OCI-M2 (cell line): Measurements from ENCODE around the gene AADACL3.
"Not testable (repeated sequence)": the region's sequence is repeated elsewhere in the genome, so short reads cannot be mapped to it uniquely, and the experiment has no call there.

Experiments used
- DNase-seq: peaks from one replicate; lab custom pipeline; 2025; ENCODE audit not compliant: unreplicated experiment; lab: John Stamatoyannopoulos, UW

AADACL3 gene

DNA sequence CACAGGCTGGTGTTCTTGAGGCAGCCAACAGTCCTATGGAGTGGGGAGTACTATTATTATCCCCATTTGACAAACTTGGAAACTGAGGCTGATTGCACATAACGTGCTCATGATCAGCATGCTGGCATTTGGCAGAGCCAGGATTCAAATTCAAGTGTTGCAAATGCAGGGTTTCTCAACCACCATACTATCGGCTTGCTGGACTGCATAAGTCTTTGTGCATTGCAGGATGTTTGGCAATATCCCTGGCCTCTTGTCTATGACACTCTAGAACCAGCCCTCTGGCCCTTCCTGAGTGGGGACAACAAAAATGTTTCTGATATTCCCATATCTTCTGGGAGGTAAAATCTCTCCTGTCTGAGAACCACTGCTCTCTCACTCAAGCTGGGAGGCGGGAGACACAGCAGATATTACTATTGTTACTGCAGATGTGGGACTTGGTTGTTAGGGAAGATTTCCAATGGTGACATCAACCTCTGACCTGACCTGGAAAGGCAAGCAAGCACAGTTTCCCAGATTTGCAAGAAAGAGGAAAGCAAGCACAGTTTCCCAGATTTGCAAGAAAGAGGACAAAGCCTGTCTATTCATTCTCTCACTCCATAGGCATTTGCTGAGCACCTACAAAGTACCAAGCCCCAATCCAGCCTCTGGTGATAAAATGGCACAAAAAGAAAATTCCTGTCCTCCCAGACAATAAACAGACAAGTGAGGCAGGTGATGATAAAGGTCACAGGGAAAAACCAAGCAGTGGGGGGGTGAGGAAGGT is 1.0 kb upstream of the AADACL3 start:
- no peak for DNase-seq

DNA sequence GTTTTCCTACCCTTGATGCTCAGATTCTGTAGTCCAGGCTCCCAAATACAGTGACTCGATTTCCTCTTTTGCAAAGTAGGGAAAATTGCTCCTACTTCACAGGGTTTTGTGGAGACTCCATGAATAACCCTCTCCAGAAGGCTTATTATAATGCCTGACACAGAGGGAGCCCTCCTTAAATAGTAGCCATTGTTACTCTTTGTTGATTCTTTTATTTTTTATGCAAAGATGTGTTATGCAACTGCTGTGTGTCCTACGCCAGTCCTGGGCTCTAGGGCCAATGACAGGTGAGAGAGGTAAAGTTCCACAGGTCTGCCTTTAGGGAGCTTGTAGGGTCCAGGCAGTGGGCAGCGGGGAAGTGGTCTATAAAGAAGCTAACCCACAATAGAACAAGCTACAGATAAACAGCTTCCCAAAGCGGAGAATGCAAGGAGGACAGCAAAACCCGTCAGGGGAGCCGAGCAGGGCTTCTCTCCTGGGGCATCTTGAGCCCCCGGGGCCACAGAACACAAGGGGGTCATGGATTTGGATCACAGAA is 1.5 kb downstream of the AADACL3 start:
- DNase-seq = no peak

DNA sequence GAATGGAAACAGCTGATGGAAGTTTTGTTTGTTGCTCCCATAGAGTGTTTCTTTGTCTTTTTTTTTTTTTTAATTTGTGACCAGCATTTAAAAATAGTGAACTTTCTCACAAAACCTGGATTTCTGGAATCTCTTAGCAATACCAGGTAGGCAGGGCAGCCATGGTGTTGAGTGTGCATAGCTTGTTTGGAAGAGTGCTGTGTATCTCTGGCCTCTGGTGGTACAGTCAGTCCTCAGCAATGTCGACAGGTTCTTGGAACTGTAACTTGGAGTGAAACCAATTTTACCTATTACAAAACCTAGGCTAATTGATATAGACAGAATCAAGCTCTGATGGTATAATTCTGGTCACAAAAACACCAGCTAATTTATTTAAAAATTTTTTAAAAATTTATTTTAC is 6.7 kb downstream of the AADACL3 start:
- DNase-seq = no peak

DNA sequence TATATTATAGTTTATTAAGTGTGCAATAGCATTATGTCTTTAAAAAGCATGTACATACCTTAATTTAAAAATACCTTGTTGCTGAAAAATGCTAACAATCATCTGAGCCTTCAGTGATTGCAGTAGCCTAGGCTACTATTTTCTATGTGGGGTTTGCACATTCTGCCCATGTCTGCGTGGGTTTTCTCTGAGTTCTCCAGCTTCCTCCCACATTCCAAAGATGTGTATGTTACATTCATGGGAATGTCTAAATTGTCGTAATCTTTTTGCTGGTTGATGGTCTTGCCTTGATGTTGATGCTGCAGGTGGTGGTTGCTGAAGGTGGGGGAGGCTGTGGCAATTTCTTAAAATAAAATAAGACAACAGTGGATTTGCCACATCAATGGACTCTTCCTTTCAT is 12.5 kb downstream of the AADACL3 start:
- no peak for DNase-seq

DNA sequence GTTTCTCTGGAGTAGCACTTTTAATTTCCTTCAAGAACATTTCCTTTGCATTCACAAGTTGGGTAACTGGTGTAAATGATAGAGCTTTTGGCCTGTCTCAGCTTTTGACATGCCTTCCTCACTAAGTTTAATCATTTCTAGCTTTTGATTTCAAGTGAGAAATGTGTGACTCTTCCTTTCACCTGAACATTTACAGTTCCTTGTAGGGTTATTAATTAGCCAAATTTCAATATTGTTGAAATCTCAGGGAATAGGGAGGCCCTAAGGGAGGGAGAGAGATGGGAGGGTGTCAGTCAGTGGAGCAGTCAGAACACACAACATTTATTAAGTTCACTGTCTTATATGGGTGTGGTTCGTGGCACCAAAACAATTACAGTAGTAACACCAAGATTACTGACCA is 14.2 kb downstream of the AADACL3 start:
- DNase-seq = no peak

GRCh38 chr1:12731084-12731483 is 15.2 kb downstream of the AADACL3 start:
- not testable (repeated sequence) for DNase-seq

GRCh38 chr1:12734651-12735050 is 18.7 kb downstream of the AADACL3 start:
- no peak for DNase-seq

GRCh38 chr1:12738934-12739333 is 23.0 kb downstream of the AADACL3 start:
- no peak for DNase-seq

- no peak for DNase-seq
Observed at GRCh38 chr1:12739613-12740012, 23.7 kb downstream of the AADACL3 start.

GRCh38 chr1:12741946-12742345 is 26.0 kb downstream of the AADACL3 start:
- DNase-seq = no peak

- DNase-seq = no peak
Observed at GRCh38 chr1:12745126-12745991, 29.4 kb downstream of the AADACL3 start.

- no peak for DNase-seq
Observed at GRCh38 chr1:12745992-12746323, 30.0 kb downstream of the AADACL3 start, which contains the start of gene CFAP107. Gene CFAP107, plus strand, starts transcription at chr1:12746200. Its CDS starts 231 bp downstream, at chr1:12746431.

GRCh38 chr1:12748778-12749355 is 33.0 kb downstream of the AADACL3 start:
- DNase-seq = no peak

GRCh38 chr1:12754738-12755137 is 38.8 kb downstream of the AADACL3 start:
- DNase-seq = no peak

DNA sequence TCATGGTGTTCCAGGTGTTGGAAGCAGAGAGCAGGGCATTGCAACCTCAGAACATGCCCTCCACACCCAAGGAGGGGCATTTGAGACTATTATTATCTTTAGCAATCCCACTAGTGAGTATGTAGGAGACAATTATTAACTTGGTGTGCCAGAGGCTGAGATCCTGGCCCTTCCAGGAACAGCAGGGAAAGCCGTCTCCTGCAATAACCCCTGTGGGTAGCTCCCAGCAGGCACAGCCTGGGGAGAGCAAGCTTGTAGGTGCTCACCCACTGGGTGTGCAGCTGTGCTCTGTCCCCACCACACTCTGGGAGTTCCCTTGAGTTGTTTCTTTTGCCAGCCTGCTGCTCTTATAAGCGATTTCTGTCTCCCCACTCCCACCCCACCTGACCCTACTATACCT is 40.4 kb downstream of the AADACL3 start:
- no peak for DNase-seq

- no peak for DNase-seq
Observed at GRCh38 chr1:12756768-12757413, 41.0 kb downstream of the AADACL3 start.

- DNase-seq = no peak
Observed at GRCh38 chr1:12757836-12758235, 41.9 kb downstream of the AADACL3 start.

DNA sequence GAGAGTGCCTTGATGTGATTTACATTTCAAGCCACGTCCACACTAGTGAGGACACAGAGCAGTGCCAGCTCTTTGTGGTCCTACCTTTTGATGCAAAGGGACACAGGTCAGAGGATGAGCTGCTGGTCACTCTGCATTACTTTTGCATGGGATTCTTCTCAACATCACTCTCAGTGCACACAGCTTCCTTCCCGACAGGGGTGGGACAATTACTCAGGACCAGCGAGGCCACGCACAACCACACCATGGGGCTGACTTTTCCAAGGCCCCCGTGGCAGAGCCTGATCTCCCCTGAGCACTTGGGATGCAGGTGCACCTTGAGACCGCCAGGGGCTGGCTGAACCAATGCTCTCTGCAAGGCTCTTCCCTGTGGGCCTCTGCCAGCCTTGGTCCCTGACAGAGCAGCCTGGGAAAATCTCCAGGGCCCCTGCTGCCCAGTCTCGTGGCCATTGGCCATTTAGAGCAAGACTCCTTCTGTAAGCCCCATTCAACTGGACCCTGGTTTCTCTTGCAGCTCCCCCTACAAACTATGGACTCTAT is 44.4 kb downstream of the AADACL3 start:
- no peak for DNase-seq

DNA sequence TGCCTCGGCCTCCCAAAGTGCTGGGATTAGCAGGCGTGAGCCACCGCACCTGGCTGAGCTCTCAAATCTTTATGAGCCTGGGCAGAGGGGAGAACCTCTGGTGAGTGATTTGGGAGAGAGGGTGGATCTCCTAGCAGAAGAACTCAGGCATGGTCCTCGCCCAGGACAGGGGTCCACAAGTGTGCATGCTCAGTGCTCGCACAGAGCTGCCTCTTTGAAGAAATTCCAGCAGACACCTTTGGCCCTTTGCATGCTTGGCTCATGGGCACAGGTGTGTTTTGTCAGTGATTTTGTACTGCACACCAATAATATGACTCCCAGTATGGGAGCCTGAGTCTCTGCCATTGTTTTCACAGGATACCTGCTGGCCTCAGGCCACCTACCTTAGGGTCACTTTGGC is 45.9 kb downstream of the AADACL3 start:
- no peak for DNase-seq

GRCh38 chr1:12762766-12763165 is 46.9 kb downstream of the AADACL3 start:
- DNase-seq = no peak

DNA sequence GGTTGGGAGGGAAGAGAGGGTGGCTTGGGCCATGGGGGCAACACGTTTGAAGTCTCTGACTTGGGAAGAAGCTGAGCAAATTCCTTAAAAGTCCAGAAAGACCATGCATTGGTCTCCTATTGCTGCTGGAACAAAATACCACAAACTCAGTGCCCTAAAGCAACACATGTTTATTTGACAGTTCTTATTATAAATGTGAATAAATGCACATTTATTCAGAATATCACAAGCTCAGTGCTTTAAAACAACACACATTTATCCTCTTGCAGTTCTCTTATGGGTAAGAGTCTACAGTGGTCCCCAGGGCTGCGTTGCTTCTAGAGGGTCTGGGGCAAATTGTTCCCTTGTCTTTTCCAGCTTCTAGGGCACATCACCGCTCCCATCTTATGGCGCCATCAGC is 47.6 kb downstream of the AADACL3 start:
- no peak for DNase-seq
